Astrocyte of the cerebellum (primary cell): Measurements from ENCODE around the gene PARK7.
"Not testable (repeated sequence)": the region's sequence is repeated elsewhere in the genome, so short reads cannot be mapped to it uniquely, and the experiment has no call there.

Source experiments
- DNase-seq: peaks from one replicate; pipeline ENCODE4 v3.0.0-alpha.2; 2011; ENCODE audit warnings: low read depth
- H3K4me3 ChIP-seq: 2 replicates; pipeline ENCODE4 v1.5.1; 2011; ENCODE audit warnings: mild to moderate bottlenecking, low read depth, low read length, moderate library complexity
- in situ Hi-C: cut with HindIII; loops from 2 replicates; pipeline ENCODE4 v1.10.0; 2017; ENCODE audit warnings: low sequenced_read_pairs
- TF ChIP-seq, protein P1 (sequence below): IDR thresholded peaks from 2 replicates; pipeline ENCODE4 v1.5.1; 2012; ENCODE audit warnings: low read length, low read depth, moderate library complexity, mild to moderate bottlenecking; ENCODE audit errors: missing control alignments

The PARK7 gene

DNA sequence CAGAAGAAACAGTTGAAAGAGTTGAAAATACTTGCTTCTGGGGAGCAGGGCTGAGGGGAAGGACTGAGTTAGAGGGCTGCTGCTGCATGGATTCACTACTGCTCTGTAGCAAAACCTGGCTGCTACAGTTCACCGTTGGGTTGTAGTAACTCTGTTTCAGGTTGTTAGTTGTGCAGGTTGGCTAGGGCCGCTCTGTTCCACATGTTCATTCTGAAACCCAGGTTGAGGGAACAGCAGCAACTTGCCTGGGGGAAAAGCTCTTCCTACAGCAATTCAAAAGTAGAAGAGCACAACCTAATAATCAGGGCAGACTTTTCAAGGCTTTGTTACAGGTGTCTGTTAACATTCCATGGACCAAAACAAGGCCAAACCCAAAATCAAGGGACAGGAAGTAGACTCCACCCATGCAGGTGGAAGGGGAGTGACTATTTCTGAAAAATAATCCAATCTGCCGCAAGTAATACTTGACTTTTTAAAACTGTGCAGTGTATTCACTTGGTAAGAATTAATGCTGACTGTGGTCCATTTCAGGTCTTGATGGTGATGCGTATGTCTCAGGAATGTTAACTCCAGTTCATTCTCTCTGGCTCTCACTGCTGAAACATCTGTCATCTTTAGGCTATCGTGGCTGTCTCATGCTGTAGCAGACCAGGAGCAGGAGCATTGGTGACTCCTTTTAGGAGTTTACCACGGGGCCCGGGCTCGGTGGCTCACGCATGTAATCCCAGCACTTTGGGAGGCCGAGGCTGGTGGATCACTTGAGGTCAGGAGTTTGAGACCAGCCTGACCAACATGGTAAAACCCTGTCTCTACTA lies 5.1 kb upstream of the PARK7 start:
- no peak overlapping the region for H3K4me3 ChIP-seq
- in situ Hi-C loops = no loop called here
- TF ChIP-seq, protein P1, sequence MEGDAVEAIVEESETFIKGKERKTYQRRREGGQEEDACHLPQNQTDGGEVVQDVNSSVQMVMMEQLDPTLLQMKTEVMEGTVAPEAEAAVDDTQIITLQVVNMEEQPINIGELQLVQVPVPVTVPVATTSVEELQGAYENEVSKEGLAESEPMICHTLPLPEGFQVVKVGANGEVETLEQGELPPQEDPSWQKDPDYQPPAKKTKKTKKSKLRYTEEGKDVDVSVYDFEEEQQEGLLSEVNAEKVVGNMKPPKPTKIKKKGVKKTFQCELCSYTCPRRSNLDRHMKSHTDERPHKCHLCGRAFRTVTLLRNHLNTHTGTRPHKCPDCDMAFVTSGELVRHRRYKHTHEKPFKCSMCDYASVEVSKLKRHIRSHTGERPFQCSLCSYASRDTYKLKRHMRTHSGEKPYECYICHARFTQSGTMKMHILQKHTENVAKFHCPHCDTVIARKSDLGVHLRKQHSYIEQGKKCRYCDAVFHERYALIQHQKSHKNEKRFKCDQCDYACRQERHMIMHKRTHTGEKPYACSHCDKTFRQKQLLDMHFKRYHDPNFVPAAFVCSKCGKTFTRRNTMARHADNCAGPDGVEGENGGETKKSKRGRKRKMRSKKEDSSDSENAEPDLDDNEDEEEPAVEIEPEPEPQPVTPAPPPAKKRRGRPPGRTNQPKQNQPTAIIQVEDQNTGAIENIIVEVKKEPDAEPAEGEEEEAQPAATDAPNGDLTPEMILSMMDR = no peak
- no peak for DNase-seq

DNA sequence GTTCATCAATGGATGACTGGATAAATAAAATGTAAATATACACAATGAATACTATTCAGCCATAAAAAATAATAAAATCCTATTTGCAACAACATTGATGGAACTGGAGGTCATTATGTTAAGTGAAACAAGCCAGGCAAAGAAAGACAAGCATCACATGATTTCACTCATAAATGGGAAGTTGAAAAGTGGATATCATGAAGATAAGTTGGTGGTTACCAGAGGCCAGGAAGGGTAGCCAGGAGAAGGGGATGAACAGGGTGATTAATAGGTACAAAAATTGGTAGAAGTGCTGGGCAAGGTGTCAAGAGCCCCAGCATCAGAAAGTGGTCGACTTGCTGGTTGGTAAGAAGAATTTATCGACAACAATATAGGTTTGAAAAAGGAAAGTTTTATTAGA lies 1.3 kb upstream of the PARK7 start:
- in situ Hi-C loops = no loop called here
- TF ChIP-seq, protein P1 = no peak
- DNase-seq = no peak
- no peak overlapping the region for H3K4me3 ChIP-seq

DNA sequence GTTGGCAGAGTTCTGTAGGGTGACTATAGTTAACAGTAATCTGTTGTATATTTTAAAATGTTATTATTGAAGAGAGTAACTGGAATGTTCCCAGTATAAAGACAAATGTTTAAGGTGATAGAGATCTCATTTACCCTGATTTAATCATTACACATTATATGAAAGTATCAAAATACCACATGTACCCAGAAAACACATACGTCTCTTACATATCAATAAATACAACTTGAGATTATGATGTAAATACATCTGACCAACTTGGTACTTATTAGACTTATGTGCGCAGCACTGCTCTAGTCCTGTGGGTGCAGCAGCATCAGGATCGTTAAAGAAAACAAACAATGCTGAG lies 670 bp upstream of the PARK7 start:
- peak overlapping the region; percentile 61 for H3K4me3 ChIP-seq
- in situ Hi-C loops = no loop called here
- TF ChIP-seq, protein P1 = no peak
- DNase-seq = no peak

DNA sequence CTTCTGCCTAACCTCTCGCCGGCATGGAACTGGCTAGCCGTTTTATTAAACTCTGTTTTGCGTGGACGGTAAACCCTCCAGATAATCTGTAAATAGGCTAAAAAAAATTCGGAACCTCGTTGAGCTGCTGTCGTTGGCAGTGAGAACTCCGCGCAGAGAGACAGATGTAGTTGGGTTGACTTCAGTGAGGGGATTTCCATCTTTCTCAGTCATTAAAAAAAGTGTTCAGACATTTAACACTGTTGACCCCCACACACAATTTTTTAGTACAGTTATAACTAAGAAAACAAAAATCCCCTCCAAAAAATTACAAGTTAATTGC lies 464 bp downstream of the PARK7 start:
- TF ChIP-seq, protein P1 = no peak
- no peak for DNase-seq
- in situ Hi-C loops = no loop called here
- H3K4me3 ChIP-seq = peak overlapping the region; percentile 61

DNA sequence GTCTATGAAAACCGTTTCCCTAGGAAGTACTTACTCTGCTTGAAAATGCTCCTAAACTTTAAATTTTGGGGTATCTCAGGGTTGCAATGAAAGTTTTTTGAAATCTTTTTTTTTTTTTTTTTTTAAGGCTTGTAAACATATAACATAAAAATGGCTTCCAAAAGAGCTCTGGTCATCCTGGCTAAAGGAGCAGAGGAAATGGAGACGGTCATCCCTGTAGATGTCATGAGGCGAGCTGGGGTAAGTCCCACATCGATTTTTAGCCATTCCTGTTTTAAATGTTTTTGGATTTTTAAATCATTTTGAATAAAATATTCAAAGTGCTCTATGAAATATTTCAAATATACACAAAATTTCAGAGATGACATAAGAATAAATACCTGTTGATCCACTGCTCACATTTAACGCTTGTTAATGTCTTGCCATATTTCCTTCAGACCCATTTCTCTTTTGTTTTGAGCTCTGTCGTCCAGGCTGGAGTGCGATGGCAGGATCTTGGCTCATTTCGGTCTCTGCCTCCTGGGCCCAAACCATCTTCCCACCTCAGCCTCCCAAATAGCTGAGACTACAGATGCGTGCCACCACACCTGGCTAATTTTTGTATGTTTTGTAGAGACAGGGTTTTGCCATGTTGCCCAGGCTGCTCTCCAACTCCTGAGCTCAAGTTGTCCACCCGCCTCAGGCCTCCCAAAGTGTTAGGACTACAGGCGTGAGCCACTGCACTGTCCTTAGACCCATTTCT lies 1.3 kb downstream of the PARK7 start:
- TF ChIP-seq, protein P1 = no peak
- peak overlapping the region; percentile 61 for H3K4me3 ChIP-seq
- DNase-seq = no peak
- in situ Hi-C loops = no loop called here

DNA sequence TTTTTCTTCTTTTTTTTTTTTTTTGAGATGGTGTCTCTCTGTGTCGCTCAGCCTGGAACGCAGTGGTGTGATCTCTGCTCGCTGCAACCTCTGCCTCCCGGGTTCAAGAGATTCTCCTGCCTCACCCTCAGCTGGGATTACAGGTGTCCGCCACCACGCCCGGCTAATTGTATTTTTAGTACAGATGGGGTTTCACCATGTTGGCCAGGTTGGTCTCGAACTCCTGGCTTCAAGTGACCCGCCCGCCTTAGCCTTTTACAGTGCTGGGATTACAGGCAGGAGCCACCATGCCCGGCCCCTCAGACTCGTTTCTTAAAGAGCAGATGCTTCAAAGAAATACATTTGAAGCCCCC lies 1.8 kb downstream of the PARK7 start:
- DNase-seq, H3K4me3 ChIP-seq, in situ Hi-C loops: not testable (repeated sequence)

DNA sequence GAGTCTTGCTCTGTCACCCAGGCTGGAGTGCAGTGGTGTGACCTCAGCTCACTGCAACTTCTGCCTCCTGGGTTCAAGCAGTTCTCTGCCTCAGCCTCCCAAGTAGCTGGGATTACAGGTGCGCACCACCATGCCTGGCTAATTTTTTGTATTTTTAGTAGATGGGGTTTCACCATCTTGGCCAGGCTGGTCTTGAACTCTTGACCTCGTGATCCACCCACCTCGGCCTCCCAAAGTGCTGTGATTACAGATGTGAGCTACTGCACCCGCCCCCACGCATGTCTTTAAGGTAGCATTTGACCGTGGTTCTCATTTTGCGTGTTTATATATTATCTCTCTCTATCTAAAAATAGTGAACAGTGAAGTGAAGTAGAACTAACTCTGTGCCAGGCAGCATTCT lies 2.3 kb downstream of the PARK7 start:
- in situ Hi-C loops, DNase-seq, H3K4me3 ChIP-seq: not testable (repeated sequence)
